Measurements from ENCODE around the gene CPED1.

CPED1 gene

DNA sequence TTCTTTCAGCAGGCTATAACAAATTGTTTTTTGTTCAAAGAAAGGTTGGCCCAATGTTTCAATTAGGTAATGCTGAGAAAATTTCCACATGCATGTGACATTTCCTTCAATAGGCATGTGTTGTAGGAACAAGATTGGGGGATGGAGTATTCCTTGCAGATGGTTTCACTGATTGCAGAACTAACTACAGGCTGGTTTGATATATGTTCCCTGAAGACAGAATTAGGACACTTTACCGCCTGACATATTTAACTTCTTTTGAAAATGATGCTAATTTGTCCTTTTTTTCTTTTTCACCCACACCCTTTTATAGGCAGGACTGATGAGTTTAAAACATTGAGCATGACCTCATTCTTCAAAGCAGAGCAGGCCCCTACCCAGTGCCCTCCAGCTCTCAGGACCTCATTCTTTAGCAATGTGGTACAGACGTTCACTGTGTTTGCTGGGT lies 163.3 kb downstream of the CPED1 start:
- Histone ChIP-seq H3K36me3 (replicated peaks) (no peaks in the 10 kb centered on the region), H3K27ac (no peak overlapping the region), H3K4me3 (ENCODE audit: low read depth, low read length) (no peak overlapping the region), H3K27me3 (replicated peaks) (no peaks in the 10 kb centered on the region)
- in situ Hi-C loops (cut with HindIII; ENCODE audit: low pct_ligation_motif_present, low sequenced_read_pairs) = no loop called here
- no peak for DNase-seq
- TF ChIP-seq, protein P1, sequence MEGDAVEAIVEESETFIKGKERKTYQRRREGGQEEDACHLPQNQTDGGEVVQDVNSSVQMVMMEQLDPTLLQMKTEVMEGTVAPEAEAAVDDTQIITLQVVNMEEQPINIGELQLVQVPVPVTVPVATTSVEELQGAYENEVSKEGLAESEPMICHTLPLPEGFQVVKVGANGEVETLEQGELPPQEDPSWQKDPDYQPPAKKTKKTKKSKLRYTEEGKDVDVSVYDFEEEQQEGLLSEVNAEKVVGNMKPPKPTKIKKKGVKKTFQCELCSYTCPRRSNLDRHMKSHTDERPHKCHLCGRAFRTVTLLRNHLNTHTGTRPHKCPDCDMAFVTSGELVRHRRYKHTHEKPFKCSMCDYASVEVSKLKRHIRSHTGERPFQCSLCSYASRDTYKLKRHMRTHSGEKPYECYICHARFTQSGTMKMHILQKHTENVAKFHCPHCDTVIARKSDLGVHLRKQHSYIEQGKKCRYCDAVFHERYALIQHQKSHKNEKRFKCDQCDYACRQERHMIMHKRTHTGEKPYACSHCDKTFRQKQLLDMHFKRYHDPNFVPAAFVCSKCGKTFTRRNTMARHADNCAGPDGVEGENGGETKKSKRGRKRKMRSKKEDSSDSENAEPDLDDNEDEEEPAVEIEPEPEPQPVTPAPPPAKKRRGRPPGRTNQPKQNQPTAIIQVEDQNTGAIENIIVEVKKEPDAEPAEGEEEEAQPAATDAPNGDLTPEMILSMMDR (IDR thresholded peaks at IDR 0.05; ENCODE audit: low read depth, low read length, missing control alignments) = no peak

DNA sequence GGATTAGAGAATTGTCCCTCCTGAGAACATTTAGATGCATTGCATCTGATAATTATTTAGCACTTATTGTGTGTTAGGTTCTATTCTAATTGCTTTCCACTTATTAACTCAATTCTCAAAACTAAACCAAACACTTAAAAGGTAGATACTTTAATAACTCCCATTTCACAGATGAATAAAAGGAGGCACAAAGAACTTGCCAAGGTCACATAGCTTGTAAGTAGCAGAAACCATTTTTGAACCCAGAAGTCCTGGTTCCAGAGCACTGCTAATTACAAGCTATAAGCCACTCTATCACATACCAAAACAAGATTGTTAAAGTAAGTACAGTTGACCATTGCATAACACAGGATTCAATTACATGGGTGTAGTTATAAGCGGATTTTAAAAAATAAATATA lies 164.9 kb downstream of the CPED1 start:
- in situ Hi-C loops (cut with HindIII; ENCODE audit: low pct_ligation_motif_present, low sequenced_read_pairs) = no loop called here
- no peaks in the 10 kb centered on the region for H3K36me3 ChIP-seq (replicated peaks)
- H3K27ac ChIP-seq = no peak overlapping the region
- DNase-seq = no peak
- no peak overlapping the region for H3K4me3 ChIP-seq (ENCODE audit: low read depth, low read length)
- TF ChIP-seq, protein P1 (IDR thresholded peaks at IDR 0.05; ENCODE audit: low read depth, low read length, missing control alignments) = no peak
- H3K27me3 ChIP-seq (replicated peaks) = no peaks in the 10 kb centered on the region

DNA sequence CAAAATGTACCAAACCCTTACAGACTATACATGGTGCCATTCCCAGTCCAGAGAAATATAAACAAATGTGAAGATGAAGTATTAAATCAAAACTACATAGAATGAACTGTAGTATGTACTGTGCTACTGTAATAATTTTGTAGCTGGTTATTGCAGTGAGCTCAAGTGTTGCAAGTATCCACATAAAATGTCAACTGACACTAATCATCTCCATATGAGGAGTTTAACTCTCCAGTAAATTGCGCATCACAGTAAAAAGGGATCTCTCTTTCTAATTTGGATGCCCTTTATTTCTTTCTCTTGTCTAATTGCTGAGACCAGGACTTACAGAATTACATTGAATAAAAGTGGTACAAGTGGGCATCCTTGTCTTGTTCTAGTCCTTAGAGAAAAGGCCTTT lies 165.5 kb downstream of the CPED1 start:
- in situ Hi-C loops (cut with HindIII; ENCODE audit: low pct_ligation_motif_present, low sequenced_read_pairs) = no loop called here
- no peak for DNase-seq

DNA sequence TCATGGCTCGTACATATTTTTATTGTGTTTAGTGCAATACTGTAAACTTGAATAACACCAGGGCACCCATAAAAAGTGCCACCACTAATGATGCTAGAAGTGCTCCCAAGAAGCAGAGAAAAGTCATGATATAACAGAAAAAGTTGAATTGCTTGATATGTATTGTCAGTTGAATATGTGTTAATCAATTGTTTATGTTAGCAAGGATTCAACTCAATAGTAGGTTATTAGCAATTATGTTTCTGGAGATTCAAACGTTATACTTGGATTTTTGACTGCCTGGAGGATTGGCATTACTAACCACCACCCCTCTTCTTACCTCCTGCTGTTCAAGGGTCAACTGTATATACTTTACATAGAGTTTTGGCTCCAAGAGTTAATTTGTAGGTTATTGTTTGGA lies 168.3 kb downstream of the CPED1 start:
- TF ChIP-seq, protein P1 (IDR thresholded peaks at IDR 0.05; ENCODE audit: low read depth, low read length, missing control alignments) = no peak
- no peaks in the 10 kb centered on the region for H3K36me3 ChIP-seq (replicated peaks)
- no peak for DNase-seq
- in situ Hi-C loops (cut with HindIII; ENCODE audit: low pct_ligation_motif_present, low sequenced_read_pairs) = no loop called here
- no peak overlapping the region for H3K4me3 ChIP-seq (ENCODE audit: low read depth, low read length)
- H3K27ac ChIP-seq = no peak overlapping the region
- H3K27me3 ChIP-seq (replicated peaks) = no peaks in the 10 kb centered on the region

More for the DNA sequence above, 165.5 kb downstream of the CPED1 start:
- Histone ChIP-seq H3K36me3 (replicated peaks) (no peaks in the 10 kb centered on the region), H3K27me3 (replicated peaks) (no peaks in the 10 kb centered on the region), H3K4me3 (ENCODE audit: low read depth, low read length) (no peak overlapping the region), H3K27ac (no peak overlapping the region)
- TF ChIP-seq, protein P1 (IDR thresholded peaks at IDR 0.05; ENCODE audit: low read depth, low read length, missing control alignments) = no peak

DNA sequence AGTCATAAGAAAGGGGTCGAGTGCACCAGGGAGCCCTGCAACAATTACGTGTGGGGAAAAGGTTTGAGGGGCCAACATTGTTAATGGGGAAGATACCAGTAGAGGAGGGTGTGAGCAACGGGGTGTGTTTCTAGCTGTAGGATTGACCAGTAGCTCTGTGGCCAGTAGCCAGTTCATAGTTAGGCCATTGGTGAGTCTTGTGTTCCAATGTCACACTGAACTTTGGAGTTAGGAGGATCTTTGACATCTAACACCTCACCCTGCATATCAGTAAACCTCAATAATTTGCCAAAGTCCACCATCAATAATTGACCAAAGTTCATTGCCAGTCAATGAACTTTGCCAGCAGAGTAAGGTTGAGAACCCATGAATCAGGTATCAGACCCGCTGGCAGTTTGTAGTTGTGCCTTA lies 168.8 kb downstream of the CPED1 start:
- in situ Hi-C loops (cut with HindIII; ENCODE audit: low pct_ligation_motif_present, low sequenced_read_pairs) = no loop called here
- TF ChIP-seq, protein P1 (IDR thresholded peaks at IDR 0.05; ENCODE audit: low read depth, low read length, missing control alignments) = no peak
- no peak overlapping the region for H3K27ac ChIP-seq
- H3K27me3 ChIP-seq (replicated peaks) = no peaks in the 10 kb centered on the region
- H3K36me3 ChIP-seq (replicated peaks) = no peaks in the 10 kb centered on the region
- no peak for DNase-seq
- H3K4me3 ChIP-seq (ENCODE audit: low read depth, low read length) = no peak overlapping the region

DNA sequence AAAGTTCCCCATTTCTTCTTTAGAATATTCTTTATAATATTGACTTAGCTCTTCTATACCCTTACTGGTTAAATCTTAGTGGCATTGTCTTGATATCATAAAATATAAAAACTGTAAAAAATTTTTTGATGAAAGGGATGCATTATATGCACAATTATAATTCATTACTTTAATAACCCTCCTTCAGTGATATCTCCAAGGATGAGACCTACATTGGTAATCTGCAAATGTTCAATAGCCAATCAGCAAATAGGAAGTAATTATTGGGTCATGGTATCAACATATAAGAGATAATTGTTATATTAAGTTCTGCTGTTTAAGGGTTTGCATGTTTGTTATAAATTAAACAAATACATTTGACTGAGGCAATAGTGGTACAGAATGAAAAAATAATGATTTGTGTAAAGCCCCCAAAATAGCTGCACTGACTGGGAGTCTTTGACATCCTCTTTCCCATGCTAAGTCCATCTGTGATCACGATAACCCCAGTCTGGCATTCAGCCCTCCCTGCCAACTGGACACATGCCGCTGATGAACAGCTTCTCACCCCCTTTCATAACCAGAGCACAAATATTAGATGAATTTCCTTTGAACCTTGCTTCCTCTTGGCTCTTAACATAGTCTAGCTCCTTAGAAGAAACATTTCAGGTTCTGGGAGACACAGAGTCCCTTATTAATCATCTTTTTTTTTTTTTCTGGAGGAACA lies 169.5 kb downstream of the CPED1 start:
- TF ChIP-seq, protein P1 (IDR thresholded peaks at IDR 0.05; ENCODE audit: low read depth, low read length, missing control alignments) = no peak
- in situ Hi-C loops (cut with HindIII; ENCODE audit: low pct_ligation_motif_present, low sequenced_read_pairs) = no loop called here
- Histone ChIP-seq H3K4me3 (ENCODE audit: low read depth, low read length) (no peak overlapping the region), H3K36me3 (replicated peaks) (no peaks in the 10 kb centered on the region), H3K27me3 (replicated peaks) (no peaks in the 10 kb centered on the region), H3K27ac (no peak overlapping the region)
- no peak for DNase-seq
